ENCODE data around the gene HOXA6. TPM values are rescaled to one million over a fixed set of nuclear protein-coding genes. Genes with fewer than 3 reads are reported as not detected.
A peak's percentile ranks its signal among the peaks of the same experiment; 100 is the strongest.

Gene HOXA6
- total RNA-seq, 1 experiment from 2014 or later, result 1.6 TPM

- DNase-seq (ENCODE audit: low read depth), result no peak
Measured at GRCh38 chr7:27141137-27141922, 6.2 kb downstream of the HOXA6 start.

- DNase-seq (ENCODE audit: low read depth), result no peak
Measured at GRCh38 chr7:27140126-27140857, 7.3 kb downstream of the HOXA6 start.

- no peak for DNase-seq (ENCODE audit: low read depth)
Measured at GRCh38 chr7:27139334-27140125, 8.0 kb downstream of the HOXA6 start.

- DNase-seq (ENCODE audit: low read depth), result no peak
Measured at GRCh38 chr7:27138985-27139333, 8.6 kb downstream of the HOXA6 start.

GRCh38 chr7:27138472-27138871 is 9.1 kb downstream of the HOXA6 start:
- no peak for DNase-seq (ENCODE audit: low read depth)

GRCh38 chr7:27137640-27138315 is 9.8 kb downstream of the HOXA6 start:
- DNase-seq (ENCODE audit: low read depth), result no peak

- peak; percentile 97 for DNase-seq (ENCODE audit: low read depth)
Measured at GRCh38 chr7:27134392-27134791, 13.2 kb downstream of the HOXA6 start.

GRCh38 chr7:27133409-27134231 is 14.0 kb downstream of the HOXA6 start:
- DNase-seq (ENCODE audit: low read depth), result no peak

- no peak for DNase-seq (ENCODE audit: low read depth)
Measured at GRCh38 chr7:27132978-27133377, 14.6 kb downstream of the HOXA6 start.

GRCh38 chr7:27132214-27132613 is 15.4 kb downstream of the HOXA6 start:
- DNase-seq (ENCODE audit: low read depth), result no peak

GRCh38 chr7:27131390-27131819 is 16.2 kb downstream of the HOXA6 start:
- no peak for DNase-seq (ENCODE audit: low read depth)

GRCh38 chr7:27130540-27131389 is 16.8 kb downstream of the HOXA6 start, which contains the start of gene HOXA4:
TSS of gene HOXA4 (minus strand) at chr7:27130757. CDS start at chr7:27130733, 24 bp downstream.
- peak; percentile 95 for DNase-seq (ENCODE audit: low read depth)

GRCh38 chr7:27129729-27130539 is 17.6 kb downstream of the HOXA6 start:
- peak; percentile 74 for DNase-seq (ENCODE audit: low read depth)

GRCh38 chr7:27128776-27129728 is 18.5 kb downstream of the HOXA6 start:
- no peak for DNase-seq (ENCODE audit: low read depth)

GRCh38 chr7:27128034-27128433 is 19.5 kb downstream of the HOXA6 start:
- peak; percentile 76 for DNase-seq (ENCODE audit: low read depth)

GRCh38 chr7:27126596-27127327 is 20.8 kb downstream of the HOXA6 start:
- DNase-seq (ENCODE audit: low read depth), result no peak

- DNase-seq (ENCODE audit: low read depth), result no peak
Measured at GRCh38 chr7:27125986-27126394, 21.6 kb downstream of the HOXA6 start.
